Activated T-cell treated with anti-CD3 and anti-CD28 coated beads, Interleukin-2, amount 50 U/mL, for 4 hours (primary cell): ENCODE results near the gene CCN5. TPM values are rescaled to one million over a fixed set of nuclear protein-coding genes. Genes with fewer than 3 reads are reported as not detected.

Source experiments
- ATAC-seq, 2 donors: fragments of 200-7000 bp; cut with Tn5 transposase; one replicate each; pipeline ENCODE4 v1.10.0; 2021
- DNase-seq: peaks from one replicate; pipeline ENCODE4 v3.0.0-alpha.2; 2020
- H3K27me3 Mint-ChIP-seq: one replicate; pipeline ENCODE4 v1.8.0; 2021; ENCODE audit warnings: low read depth, mixed read lengths
- H3K36me3 Mint-ChIP-seq: one replicate; pipeline ENCODE4 v1.8.0; 2022; ENCODE audit warnings: mixed read lengths; ENCODE audit not compliant: insufficient read depth
- H3K4me1 Mint-ChIP-seq: one replicate; pipeline ENCODE4 v1.8.0; 2021; ENCODE audit warnings: low read depth, mixed read lengths
- H3K4me3 Mint-ChIP-seq: one replicate; pipeline ENCODE4 v1.8.0; 2021; ENCODE audit warnings: mild to moderate bottlenecking, moderate library complexity, mixed read lengths
- H3K9me3 Mint-ChIP-seq: one replicate; pipeline ENCODE4 v1.8.0; 2021; ENCODE audit warnings: mixed read lengths
- total RNA-seq, 3 donors: library from RNA; stranded (reverse); gene quantifications; one replicate each; pipeline ENCODE4 v1.2.1, GENCODE V29; 2021

The CCN5 gene
- total RNA-seq, 3 donors from 2014 or later = 0.15 TPM; not detected in 2

GRCh38 chr20:44702776-44703175 lies 12.4 kb upstream of the CCN5 start:
- ATAC-seq (no peak), DNase-seq (no peak)
- Mint-ChIP-seq H3K4me3 (no peak overlapping the region), H3K36me3 (no peaks in the 10 kb centered on the region), H3K9me3 (no peaks in the 10 kb centered on the region), H3K27me3 (peaks cover 3% of the 10 kb centered on the region), H3K4me1 (no peaks in the 10 kb centered on the region)

- no peaks in the 10 kb centered on the region for H3K36me3 Mint-ChIP-seq
- no peak overlapping the region for H3K4me3 Mint-ChIP-seq
- no peak for DNase-seq
- no peaks in the 10 kb centered on the region for H3K4me1 Mint-ChIP-seq
- ATAC-seq = no peak
- H3K9me3 Mint-ChIP-seq = no peaks in the 10 kb centered on the region
- peaks cover 3% of the 10 kb centered on the region for H3K27me3 Mint-ChIP-seq
Measured at GRCh38 chr20:44703183-44703925, 11.8 kb upstream of the CCN5 start.

- Mint-ChIP-seq H3K4me1 (no peaks in the 10 kb centered on the region), H3K9me3 (no peaks in the 10 kb centered on the region), H3K36me3 (no peaks in the 10 kb centered on the region), H3K27me3 (peaks cover 3% of the 10 kb centered on the region), H3K4me3 (no peak overlapping the region)
- ATAC-seq = no peak
- no peak for DNase-seq
Measured at GRCh38 chr20:44703956-44704488, 11.1 kb upstream of the CCN5 start.

- Mint-ChIP-seq H3K27me3 (peaks cover 3% of the 10 kb centered on the region), H3K4me3 (no peak overlapping the region), H3K9me3 (no peaks in the 10 kb centered on the region), H3K36me3 (no peaks in the 10 kb centered on the region), H3K4me1 (no peaks in the 10 kb centered on the region)
- no peak for ATAC-seq
- DNase-seq = no peak
Measured at GRCh38 chr20:44704551-44704971, 10.6 kb upstream of the CCN5 start.

- ATAC-seq (no peak), DNase-seq (no peak)
- peaks cover 3% of the 10 kb centered on the region for H3K27me3 Mint-ChIP-seq
- H3K9me3 Mint-ChIP-seq = no peaks in the 10 kb centered on the region
- H3K4me3 Mint-ChIP-seq = no peak overlapping the region
- no peaks in the 10 kb centered on the region for H3K36me3 Mint-ChIP-seq
- H3K4me1 Mint-ChIP-seq = no peaks in the 10 kb centered on the region
Measured at GRCh38 chr20:44705364-44706094, 9.6 kb upstream of the CCN5 start.

- H3K27me3 Mint-ChIP-seq = no peaks in the 10 kb centered on the region
- H3K4me3 Mint-ChIP-seq = no peak overlapping the region
- no peaks in the 10 kb centered on the region for H3K36me3 Mint-ChIP-seq
- no peaks in the 10 kb centered on the region for H3K4me1 Mint-ChIP-seq
- H3K9me3 Mint-ChIP-seq = no peaks in the 10 kb centered on the region
- DNase-seq = no peak
- no peak for ATAC-seq
Measured at GRCh38 chr20:44706301-44707017, 8.7 kb upstream of the CCN5 start.

- no peak for DNase-seq
- H3K36me3 Mint-ChIP-seq = no peaks in the 10 kb centered on the region
- no peak overlapping the region for H3K4me3 Mint-ChIP-seq
- H3K9me3 Mint-ChIP-seq = no peaks in the 10 kb centered on the region
- no peaks in the 10 kb centered on the region for H3K4me1 Mint-ChIP-seq
- H3K27me3 Mint-ChIP-seq = peaks cover 2% of the 10 kb centered on the region
- ATAC-seq = no peak
Measured at GRCh38 chr20:44707018-44707579, 8.1 kb upstream of the CCN5 start.

- Mint-ChIP-seq H3K36me3 (no peaks in the 10 kb centered on the region), H3K4me3 (no peak overlapping the region), H3K9me3 (no peaks in the 10 kb centered on the region), H3K4me1 (no peaks in the 10 kb centered on the region), H3K27me3 (peaks cover 7% of the 10 kb centered on the region)
- ATAC-seq (no peak), DNase-seq (no peak)
Measured at GRCh38 chr20:44709380-44709779, 5.8 kb upstream of the CCN5 start.

- Mint-ChIP-seq H3K4me3 (no peak overlapping the region), H3K9me3 (no peaks in the 10 kb centered on the region), H3K36me3 (no peaks in the 10 kb centered on the region), H3K4me1 (no peaks in the 10 kb centered on the region), H3K27me3 (peaks cover 7% of the 10 kb centered on the region)
- DNase-seq = no peak
- ATAC-seq = no peak
Measured at GRCh38 chr20:44709797-44710196, 5.4 kb upstream of the CCN5 start.

- no peaks in the 10 kb centered on the region for H3K9me3 Mint-ChIP-seq
- H3K27me3 Mint-ChIP-seq = peaks cover 7% of the 10 kb centered on the region
- no peak for DNase-seq
- no peaks in the 10 kb centered on the region for H3K36me3 Mint-ChIP-seq
- H3K4me1 Mint-ChIP-seq = no peaks in the 10 kb centered on the region
- ATAC-seq = no peak
- H3K4me3 Mint-ChIP-seq = no peak overlapping the region
Measured at GRCh38 chr20:44711237-44711636, 3.9 kb upstream of the CCN5 start.

GRCh38 chr20:44714102-44714700 lies 968 bp upstream of the CCN5 start:
- no peaks in the 10 kb centered on the region for H3K4me1 Mint-ChIP-seq
- no peak overlapping the region for H3K4me3 Mint-ChIP-seq
- H3K36me3 Mint-ChIP-seq = no peaks in the 10 kb centered on the region
- H3K27me3 Mint-ChIP-seq = peaks cover 7% of the 10 kb centered on the region
- H3K9me3 Mint-ChIP-seq = no peaks in the 10 kb centered on the region
- ATAC-seq (no peak), DNase-seq (no peak)

- no peaks in the 10 kb centered on the region for H3K36me3 Mint-ChIP-seq
- DNase-seq = no peak
- H3K4me1 Mint-ChIP-seq = no peaks in the 10 kb centered on the region
- peaks cover 7% of the 10 kb centered on the region for H3K27me3 Mint-ChIP-seq
- no peaks in the 10 kb centered on the region for H3K9me3 Mint-ChIP-seq
- no peak overlapping the region for H3K4me3 Mint-ChIP-seq
- no peak for ATAC-seq
Measured at GRCh38 chr20:44715499-44716308, 535 bp downstream of the CCN5 start.

- ATAC-seq (no peak), DNase-seq (no peak)
- Mint-ChIP-seq H3K36me3 (no peaks in the 10 kb centered on the region), H3K4me3 (no peak overlapping the region), H3K4me1 (no peaks in the 10 kb centered on the region), H3K9me3 (no peaks in the 10 kb centered on the region), H3K27me3 (peaks cover 7% of the 10 kb centered on the region)
Measured at GRCh38 chr20:44716309-44717106, 1.3 kb downstream of the CCN5 start.
